Gastroesophageal sphincter (tissue), 2 donors: Measurements from ENCODE around the gene CPEB3.
A peak's percentile ranks its signal among the peaks of the same experiment; 100 is the strongest.

Experiments
- EP300 ChIP-seq: sonication (generic); formaldehyde crosslinking; IDR thresholded peaks from one replicate; pipeline ENCODE4 v1.6.1; 2017; ENCODE audit warnings: antibody characterized with exemption, mild to moderate bottlenecking
- POLR2A ChIP-seq, 2 donors: fragments of 450-650 bp; IDR thresholded peaks; one replicate each; pipeline ENCODE4 v1.6.1; 2017; ENCODE audit warnings: antibody characterized with exemption in 2 of 2, mild to moderate bottlenecking in 2 of 2, moderate library complexity in 1 of 2
- POLR2AphosphoS5 ChIP-seq: sonication (generic); formaldehyde crosslinking; IDR thresholded peaks from one replicate; pipeline ENCODE4 v1.6.1; 2017; ENCODE audit warnings: antibody characterized with exemption

DNA sequence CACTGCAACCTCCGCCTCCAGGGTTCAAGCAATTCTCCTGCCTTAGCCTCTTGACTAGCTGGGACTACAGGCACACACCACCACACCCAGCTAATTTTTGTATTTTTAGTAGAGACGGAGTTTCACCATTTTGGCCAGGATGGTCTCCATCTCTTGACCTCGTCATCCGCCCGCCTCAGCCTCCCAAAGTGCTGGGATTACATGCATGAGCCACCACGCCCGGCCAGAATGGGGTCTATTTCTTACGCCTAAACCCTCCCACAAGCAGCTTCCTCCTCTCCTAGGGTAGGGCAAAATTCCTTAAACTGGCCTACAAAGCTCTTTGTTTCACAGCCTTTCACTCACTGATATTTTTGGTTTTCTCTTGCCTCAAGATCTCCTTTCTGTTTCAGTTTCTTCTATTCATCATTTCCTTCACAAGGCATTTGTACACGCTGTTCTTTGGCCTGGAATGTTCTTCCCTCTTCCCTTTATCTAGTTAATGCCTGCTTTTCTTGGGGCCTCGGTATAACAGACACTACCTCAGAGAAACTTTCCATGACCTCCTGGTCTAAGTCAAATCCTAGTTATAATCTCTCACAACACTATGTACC, 6.7 kb downstream of the CPEB3 start:
- TF ChIP-seq POLR2AphosphoS5 (peak; percentile 33), POLR2A (IDR thresholded peaks at IDR 0.05) (no peak), EP300 (no peak)
